DMS 273 treated with DMSO at 0.1 percent for 48 hours (cell line): ENCODE results near the gene UGDH.

Source experiments
- DNase-seq: peaks from one replicate; lab custom pipeline; 2025; lab: John Stamatoyannopoulos, UW

UGDH gene

DNA sequence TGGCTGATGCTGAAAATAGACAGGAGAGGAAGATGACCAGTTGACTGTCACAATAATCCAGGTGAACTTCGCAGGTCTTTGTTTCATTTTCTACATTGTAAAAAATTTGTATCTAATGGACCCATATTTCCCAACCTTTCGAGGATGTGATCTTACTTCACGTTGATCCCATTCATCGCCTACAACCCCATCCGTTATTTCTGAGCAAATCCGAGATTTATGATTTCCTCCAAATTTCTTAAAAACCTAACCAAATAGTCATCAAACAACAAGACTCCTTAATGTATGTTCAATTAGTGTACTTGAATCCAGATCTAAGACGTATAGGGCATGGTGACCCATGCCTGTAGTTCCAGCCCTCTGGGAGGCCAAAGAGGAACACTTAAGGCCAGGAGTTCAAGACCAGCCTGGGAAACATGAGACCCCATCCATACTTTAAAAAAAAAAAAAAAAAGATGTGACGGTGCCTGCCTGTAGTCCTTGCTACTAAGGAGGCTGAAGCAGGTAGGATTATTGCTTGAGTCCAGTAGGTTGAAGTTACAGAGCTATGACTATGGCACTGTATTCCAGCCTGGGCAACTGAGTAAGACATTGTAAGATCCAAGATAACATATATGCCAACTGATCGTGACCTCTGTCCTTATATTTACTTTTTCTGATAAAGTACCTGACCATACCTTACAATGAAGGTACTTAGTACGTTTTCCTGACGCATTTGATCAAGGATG, 74.2 kb downstream of the UGDH start:
- DNase-seq, result no peak

- no peak for DNase-seq
Measured at GRCh38 chr4:39452153-39452859, 74.9 kb downstream of the UGDH start.

GRCh38 chr4:39451423-39452023, 75.7 kb downstream of the UGDH start:
- DNase-seq, result no peak

- DNase-seq, result no peak
Measured at GRCh38 chr4:39450618-39451017, 76.6 kb downstream of the UGDH start.
